ENCODE measurements around the gene TECTB.

Gene TECTB

GRCh38 chr10:112307358-112308124 is 24.3 kb downstream of the TECTB start:
- TF ChIP-seq CTCF (IDR thresholded peaks at IDR 0.05; ENCODE audit: low read depth, low read length) = peak; percentile 91
- DNase-seq (ENCODE audit: extremely low read depth, low read depth) = peak; percentile 20

GRCh38 chr10:112308125-112308502 is 24.9 kb downstream of the TECTB start:
- TF ChIP-seq CTCF (IDR thresholded peaks at IDR 0.05; ENCODE audit: low read depth, low read length) = no peak
- no peak for DNase-seq (ENCODE audit: extremely low read depth, low read depth)

GRCh38 chr10:112311481-112311880 is 28.3 kb downstream of the TECTB start:
- no peak for TF ChIP-seq CTCF (IDR thresholded peaks at IDR 0.05; ENCODE audit: low read depth, low read length)
- DNase-seq (ENCODE audit: extremely low read depth, low read depth) = no peak

- no peak for DNase-seq (ENCODE audit: extremely low read depth, low read depth)
These were observed 30.0 kb downstream of the TECTB start for GRCh38 chr10:112313234-112313633.

GRCh38 chr10:112313911-112314310 is 30.7 kb downstream of the TECTB start:
- TF ChIP-seq CTCF (IDR thresholded peaks at IDR 0.05; ENCODE audit: low read depth, low read length) = no peak
- DNase-seq (ENCODE audit: extremely low read depth, low read depth) = no peak

More at GRCh38 chr10:112313234-112313633, 30.0 kb downstream of the TECTB start:
- no peak for TF ChIP-seq CTCF (IDR thresholded peaks at IDR 0.05; ENCODE audit: low read depth, low read length)

GRCh38 chr10:112314822-112315474 is 31.7 kb downstream of the TECTB start:
- peak; percentile 91 for TF ChIP-seq CTCF (IDR thresholded peaks at IDR 0.05; ENCODE audit: low read depth, low read length)
- peak; percentile 40 for DNase-seq (ENCODE audit: extremely low read depth, low read depth)

- no peak for TF ChIP-seq CTCF (IDR thresholded peaks at IDR 0.05; ENCODE audit: low read depth, low read length)
- DNase-seq (ENCODE audit: extremely low read depth, low read depth) = no peak
These were observed 44.5 kb downstream of the TECTB start for GRCh38 chr10:112327678-112328077.
